Hematopoietic multipotent progenitor cell treated with erythropoietin and hydrocortisone succinate and interleukin-3 and kit ligand, for 17 days (in vitro differentiated cells): ENCODE measurements around the gene ABHD3.
"Not testable (repeated sequence)": the region's sequence is repeated elsewhere in the genome, so short reads cannot be mapped to it uniquely, and the experiment has no call there.

Experiments
- DNase-seq: peaks from one replicate; pipeline ENCODE4 v3.0.0-alpha.2; 2015; ENCODE audit warnings: low spot score

The ABHD3 gene

DNA sequence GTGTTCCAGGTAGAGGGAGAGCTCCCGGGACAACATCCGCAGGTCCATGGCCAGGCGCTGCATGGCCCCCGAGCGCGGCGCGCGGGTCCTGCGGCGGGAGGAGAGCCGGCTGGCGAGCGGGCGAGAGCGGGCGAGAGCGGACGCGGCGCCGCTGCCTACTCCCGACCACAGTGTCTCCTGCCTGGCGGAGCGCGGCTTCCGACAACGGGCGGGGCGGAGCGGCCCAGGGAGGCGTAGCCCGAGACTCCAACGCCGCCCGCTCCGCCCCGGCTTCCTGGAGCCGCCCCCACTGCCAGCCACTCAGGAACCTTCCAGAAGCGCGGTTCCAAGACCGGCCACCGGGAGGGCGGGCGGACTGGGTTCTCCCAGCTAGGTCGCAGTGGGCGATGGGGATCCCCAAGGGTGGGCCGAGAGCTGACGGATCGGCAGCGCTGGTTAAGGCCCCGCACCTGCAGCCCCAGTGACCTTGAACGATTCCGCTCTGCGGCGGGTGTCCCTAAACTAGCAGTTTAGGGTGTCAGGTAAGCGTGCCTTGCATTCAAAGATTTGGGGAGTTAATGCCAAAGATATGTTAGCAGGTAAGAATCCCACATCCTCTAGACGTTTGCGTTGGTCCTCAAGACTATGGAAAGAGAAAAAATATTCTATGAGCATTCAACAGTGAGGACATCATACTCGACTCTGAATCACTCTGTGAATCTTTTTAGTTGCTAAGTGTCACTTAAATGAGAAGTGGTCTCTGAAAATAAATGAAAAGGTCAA, at the start of gene ABHD3:
Gene ABHD3 (minus strand): TSS at position 172 of the 762 bp plus-strand sequence. CDS start 109 bp downstream, at position 63.
- peak; percentile 82 for DNase-seq

DNA sequence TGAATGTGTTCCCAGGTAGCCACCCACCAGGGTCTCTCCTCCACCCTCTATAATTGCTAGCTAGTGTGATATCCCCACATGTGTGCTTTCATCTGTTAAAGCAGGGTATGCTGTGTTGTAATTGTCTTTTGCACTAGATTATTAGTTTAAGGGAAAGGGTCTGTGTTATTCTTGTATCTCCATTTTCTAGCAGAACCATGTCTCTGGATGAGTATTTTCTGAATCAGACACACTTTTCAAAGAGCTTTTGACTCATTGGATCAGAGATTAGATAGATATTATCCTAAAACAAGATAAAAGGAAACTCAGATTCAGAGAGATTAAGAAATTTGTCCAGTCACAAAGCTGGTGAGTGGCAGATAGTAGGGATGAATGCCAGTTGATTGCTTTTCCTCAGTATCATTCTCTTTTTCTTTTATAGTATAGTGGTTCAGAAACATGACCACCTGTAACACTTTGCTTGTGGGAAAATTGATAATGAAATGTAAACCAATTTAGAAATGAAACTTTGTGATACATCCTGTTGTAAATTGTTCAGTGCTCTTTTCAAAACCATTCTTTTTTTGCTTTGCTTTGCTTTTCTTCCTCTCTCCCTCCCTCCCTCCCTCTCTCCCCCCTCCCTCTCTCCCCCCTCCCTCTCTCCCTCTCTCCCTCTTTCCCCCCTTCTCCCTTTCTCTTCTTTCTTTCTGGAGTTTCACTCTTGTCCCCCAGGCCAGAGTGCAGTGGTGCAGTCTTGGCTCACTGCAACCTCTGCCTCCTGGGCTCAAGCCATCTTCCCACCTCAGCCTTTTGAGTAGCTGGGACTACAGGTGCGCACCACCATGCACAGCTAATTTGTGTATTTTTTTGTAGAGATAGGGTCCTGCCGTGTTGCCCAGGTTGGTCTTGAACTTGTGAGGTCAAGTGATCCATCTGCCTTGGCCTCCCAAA, 43.5 kb upstream of the ABHD3 start:
- DNase-seq, result no peak

- DNase-seq, result no peak
Measured at GRCh38 chr18:21747268-21747667, 42.7 kb upstream of the ABHD3 start.

- DNase-seq, result no peak
Measured at GRCh38 chr18:21745231-21745630, 40.7 kb upstream of the ABHD3 start.

DNA sequence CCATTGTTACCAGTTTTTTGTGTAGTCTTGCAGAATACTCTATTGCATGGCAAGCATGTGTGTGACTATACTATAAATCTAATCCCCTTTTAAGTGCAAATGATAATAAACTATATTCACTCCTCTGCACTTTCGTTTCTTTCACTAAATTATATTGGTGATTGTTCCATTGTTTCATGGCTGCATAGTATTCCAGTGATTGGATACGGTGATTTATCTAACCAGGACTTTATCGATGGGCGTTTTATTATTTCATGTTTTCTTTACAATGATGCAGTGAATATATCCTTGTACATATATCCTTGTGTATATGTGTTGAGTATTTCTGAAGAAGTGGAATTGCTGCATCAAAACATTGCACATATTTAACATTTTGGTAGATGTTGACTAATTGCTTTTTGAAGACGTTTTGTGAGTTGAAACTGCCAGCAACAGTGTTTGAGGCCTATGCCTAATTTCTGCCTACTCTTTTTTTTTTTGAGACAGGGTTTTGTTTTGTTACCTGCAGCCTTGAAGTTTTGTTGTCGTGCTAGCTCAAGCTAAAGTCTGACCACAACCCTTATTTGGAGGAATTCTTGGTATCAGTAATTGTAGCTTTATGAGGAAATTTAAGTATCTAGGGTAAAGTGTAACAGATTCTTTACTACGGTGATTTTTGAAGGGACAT, 38.7 kb upstream of the ABHD3 start:
- DNase-seq, result no peak

DNA sequence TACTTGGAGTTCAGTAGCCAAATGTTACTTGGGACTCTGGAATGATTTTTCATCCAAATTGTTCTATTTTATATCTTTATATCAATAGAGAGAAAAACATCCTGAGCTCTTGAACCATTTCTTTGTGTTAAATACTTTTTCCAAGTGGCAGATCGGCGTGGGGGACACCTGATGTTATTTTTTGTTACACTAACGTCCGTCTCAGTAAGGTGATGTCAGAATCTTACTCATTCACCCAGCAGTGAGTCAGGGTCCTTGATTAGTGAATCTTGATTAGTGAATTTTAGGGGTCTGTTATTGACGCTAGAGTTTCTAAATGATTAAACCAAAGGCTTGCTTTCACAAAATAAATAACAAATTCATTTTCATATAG, 37.7 kb upstream of the ABHD3 start:
- no peak for DNase-seq

- DNase-seq, result peak; percentile 20
Measured at GRCh38 chr18:21741562-21742314, 37.2 kb upstream of the ABHD3 start.

GRCh38 chr18:21741312-21741561, 36.7 kb upstream of the ABHD3 start:
- no peak for DNase-seq

DNA sequence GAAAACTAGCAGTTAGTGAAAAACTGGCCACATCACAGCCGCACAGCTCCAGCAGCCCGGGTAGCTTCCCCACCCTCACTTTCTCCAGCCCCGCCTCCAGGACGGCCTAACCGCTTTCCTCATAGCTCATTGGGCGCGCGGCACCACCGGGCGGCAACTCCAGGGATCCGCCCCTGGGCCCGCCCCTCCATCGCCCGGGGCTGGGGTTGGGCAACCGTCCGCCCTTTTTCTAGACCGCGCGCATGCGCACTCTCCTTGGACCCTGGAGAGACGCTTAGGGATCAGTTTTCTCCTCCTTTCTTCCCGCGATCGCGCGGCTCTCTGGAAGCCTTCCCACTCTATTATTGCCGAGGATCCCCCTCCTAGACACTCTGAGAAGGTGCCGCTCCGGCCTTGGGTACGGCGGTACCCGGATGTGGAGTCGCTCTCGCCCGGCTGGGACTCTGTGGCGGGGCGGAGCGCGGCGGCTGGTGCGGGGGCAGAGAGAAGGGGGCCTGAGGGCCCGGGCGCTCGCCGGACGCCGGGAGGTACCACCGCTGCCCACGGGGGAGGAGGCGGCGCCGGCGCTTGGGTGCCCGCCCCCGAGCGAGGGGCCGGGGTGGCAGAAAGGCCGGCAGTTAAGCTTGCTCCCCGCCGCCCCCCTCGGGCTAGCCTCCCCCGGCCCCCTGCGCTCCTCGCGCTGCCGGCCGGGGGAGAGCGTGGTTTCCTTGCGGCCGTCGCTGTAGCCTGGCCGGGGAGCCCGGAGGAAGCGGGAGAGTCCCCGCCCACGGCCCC, 36.2 kb upstream of the ABHD3 start, which contains the start of gene MIB1:
Gene MIB1 (plus strand): TSS at position 255 of the 774 bp plus-strand sequence. CDS start 792 bp downstream, outside the sequence.
- peak; percentile 99 for DNase-seq

DNA sequence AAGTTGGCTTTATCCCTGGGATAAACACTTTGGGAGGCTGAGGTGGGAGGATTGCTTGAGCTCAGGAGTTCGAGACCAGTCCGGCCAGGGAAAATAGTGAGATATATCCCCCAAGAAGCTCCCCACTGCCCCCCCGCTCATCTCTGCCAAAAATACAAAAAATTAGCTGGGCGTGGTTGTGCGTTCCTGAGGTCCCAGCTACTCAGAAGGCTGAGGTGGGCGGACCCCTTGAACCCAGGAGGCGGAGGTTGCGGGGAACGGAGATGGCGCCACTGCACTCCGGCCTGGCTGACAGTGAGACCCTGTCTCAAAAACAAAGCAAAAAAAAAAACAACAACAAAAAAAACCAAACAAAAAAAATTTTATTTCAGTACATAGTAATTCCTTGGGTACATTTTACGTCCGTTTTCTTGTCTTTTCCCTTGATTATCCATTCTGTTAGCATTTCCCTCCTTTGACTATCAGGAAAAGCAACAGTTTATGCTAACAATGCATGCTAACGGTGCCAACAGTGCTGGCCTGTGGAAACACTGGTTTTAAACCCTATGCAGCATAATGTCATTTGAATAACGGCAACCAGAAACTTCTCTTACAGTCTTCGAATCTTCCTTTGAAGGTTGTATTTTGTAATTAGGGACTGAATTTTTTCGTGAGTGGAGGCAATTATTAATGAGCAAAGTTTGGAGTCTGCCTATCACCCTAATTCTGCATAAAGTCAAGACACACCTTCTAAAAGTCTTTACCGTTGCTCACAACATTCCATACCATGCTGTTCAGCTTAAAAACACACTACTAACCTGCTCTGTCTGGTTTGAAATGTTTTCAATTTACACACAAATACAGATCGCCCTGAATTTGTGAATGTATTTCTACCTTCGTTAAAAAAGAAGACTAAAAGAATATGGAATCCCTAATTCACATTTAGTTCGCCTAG, 35.3 kb upstream of the ABHD3 start:
- DNase-seq, result no peak

GRCh38 chr18:21736926-21737325, 32.4 kb upstream of the ABHD3 start:
- DNase-seq, result not testable (repeated sequence)

DNA sequence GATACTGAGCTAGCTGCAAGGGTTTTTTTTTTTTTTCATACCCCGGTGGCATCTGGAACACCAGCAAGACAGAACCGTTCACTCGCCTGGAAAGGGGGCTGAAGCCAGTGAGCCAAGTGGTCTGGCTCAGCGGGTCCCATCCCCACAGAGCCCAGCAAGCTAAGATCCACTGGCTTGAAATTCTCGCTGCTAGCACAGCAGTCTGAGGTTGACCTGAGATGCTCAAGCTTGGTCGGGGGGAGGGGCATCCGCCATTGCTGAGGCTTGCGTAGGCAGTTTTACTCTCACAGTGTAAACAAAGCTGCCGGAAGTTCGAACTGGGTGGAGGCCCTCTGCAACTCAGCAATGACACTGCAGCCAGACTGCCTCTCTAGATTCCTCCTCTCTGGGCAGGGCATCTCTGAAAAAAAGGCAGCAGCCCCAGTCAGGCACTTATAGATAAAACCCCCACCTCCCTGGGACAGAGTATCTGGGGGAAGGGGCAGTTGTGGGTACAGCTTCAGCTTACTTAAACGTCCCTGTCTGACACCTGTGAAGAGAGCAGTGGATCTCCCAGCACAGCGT, 31.0 kb upstream of the ABHD3 start:
- DNase-seq, result peak; percentile 76

GRCh38 chr18:21733011-21733410, 28.4 kb upstream of the ABHD3 start:
- DNase-seq, result no peak

DNA sequence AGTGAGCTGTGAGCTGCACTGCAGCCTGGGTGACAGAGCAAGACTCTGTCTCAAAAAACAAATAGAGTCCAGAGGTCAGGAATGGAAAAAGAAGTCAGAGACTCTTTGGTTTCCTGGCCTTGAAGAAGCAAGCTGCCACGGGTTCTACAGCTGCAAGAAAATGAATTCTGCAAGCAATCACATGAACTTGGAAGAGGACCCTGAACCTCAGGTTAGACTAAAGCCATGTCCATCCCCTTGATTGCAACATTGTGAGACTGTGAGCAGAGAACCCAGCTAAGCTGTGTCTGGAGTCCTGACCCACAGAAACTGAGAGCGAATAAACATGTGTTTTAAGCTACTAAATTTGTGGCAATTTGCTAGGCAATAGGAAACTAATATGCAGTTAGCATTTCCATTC, 23.1 kb upstream of the ABHD3 start:
- DNase-seq, result no peak

DNA sequence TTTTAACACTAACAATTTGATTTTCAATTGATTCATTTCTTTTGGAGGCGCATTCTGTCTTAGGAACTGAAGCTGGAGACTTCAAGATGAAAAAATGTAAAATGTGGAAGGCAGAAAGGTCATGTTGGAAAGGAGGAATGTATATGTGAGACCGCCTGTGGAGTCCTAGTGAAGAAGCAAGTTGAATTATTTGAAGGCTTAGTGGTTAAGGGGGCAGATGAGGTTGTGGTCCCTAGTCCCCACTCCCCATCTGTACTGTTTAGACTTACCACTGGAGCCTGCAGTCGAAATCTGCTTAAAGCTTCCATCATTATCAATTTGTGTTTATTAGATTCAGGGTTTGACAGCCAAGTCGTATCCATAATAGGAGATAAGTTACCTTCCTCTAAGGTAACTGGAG, 20.6 kb upstream of the ABHD3 start:
- no peak for DNase-seq

DNA sequence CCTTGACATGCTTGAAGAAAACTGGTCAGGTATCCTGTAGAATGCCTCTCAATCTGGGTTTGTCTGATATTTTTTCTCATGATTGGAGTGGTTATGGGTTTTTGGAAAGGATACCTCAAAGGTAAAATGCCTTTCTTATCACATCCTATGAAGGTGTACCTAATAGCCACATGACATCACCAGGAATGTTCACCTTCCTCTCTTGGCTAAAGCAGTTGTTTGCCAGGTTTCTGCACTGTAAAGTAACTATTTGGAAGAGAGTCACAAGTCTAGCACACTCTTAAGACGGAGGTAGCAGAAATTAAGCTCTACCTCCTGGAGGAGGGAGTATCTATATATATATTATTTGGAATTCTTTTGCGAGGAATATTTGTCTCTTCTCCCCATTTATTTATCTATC, 18.1 kb upstream of the ABHD3 start:
- DNase-seq, result no peak

DNA sequence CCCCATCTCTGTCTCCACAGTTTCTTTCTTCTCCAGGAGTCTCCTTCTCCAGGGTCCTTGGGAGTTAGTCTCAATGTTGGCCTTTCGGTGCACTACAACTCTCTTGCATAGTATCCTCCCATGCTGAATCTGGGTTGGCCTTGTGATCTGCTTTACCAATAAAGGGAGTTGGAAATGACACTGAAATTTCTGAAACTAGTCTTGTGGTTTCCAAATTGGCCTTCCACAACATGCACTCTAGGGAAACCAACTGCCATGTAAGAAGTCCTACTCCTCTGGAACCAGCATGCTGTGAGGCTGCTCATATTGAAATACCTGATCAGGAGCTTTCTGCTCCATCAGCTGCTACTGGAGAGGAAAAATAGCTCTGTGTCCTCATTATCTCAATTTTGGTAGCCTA, 9.9 kb upstream of the ABHD3 start:
- no peak for DNase-seq

GRCh38 chr18:21707130-21707529, 2.6 kb upstream of the ABHD3 start:
- not testable (repeated sequence) for DNase-seq

- no peak for DNase-seq
Measured at GRCh38 chr18:21706386-21706865, 1.9 kb upstream of the ABHD3 start.
